C4-2B (cell line): ENCODE data around the gene CYTL1.

Experiments
- CTCF ChIP-seq: fragments of 450-650 bp; conservative IDR thresholded peaks from 2 replicates; pipeline ENCODE4 v1.5.1; 2017; ENCODE audit warnings: mild to moderate bottlenecking
- ZFX ChIP-seq: fragments of 450-650 bp; IDR thresholded peaks from 2 replicates; pipeline ENCODE4 v1.6.1; 2017

DNA sequence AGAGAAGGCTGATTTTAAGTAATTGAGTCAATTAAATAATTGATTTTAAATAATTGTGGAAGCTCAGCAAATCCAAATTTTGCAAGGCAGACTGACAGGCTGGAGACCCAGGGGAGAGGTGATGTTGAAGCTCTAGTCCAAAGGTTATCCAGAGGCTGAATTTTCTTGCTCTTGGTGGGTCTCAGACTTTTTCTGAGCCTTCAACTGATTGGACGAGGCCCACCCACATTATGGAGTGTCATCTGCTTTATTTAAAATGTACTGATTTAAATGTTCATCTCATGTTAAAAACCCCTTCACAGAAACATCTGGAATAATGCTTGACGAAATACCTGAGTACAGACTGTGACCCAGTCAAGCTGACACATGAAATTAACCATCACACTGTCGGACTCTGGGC, 11.7 kb upstream of the CYTL1 start:
- TF ChIP-seq CTCF (no peak), ZFX (no peak)
